ENCODE measurements around the gene FANCI.

Gene FANCI

DNA sequence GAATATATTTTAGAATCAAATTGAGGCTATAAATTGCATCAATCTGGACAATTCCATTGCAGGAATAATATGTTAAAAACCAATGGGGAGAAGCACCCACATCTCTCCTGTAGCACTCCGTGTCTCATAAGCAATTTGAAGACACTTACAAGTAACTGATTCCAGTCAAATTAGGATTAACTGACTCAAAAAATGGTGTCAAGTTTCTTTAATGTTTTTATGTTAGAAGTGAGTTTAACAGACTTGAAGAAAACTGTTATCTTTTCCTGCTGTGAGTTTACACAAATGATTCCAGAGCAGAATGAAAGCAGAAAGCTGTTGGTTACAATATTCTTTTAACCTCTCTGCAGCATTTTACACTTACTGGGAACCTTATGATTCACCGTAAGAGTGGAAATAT, 45.6 kb upstream of the FANCI start:
- no peak overlapping the region for H3K4me3 ChIP-seq (ENCODE audit: low read depth, low read length)
- TF ChIP-seq CTCF (IDR thresholded peaks at IDR 0.05; ENCODE audit: low read depth, low read length, missing control alignments) = no peak
- DNase-seq (ENCODE audit: low read depth) = no peak

DNA sequence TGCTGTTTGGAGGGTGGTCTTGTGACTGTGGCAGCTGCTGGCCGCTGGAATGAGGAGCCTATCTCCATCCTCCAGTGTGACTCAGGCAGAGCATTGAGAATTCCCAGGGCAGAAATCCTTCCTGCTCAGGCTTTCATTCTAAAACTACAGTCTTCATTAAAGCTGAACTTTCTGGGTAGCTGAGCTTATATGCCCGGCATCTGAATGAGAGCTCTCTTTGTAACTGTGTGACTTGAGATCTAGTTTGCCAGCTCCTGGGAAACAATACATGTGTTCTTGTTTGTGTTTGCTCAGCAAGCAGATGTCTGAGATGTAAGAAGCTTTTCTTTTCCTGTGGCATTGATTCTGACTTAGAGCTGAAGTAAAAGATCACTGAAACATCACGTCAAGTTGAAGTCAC, 44.8 kb upstream of the FANCI start:
- H3K4me3 ChIP-seq (ENCODE audit: low read depth, low read length) = no peak overlapping the region
- DNase-seq (ENCODE audit: low read depth) = no peak
- TF ChIP-seq CTCF (IDR thresholded peaks at IDR 0.05; ENCODE audit: low read depth, low read length, missing control alignments) = no peak

- no peak for DNase-seq (ENCODE audit: low read depth)
- TF ChIP-seq CTCF (IDR thresholded peaks at IDR 0.05; ENCODE audit: low read depth, low read length, missing control alignments) = no peak
- no peak overlapping the region for H3K4me3 ChIP-seq (ENCODE audit: low read depth, low read length)
Observed at GRCh38 chr15:89199746-89200145, 44.0 kb upstream of the FANCI start.

DNA sequence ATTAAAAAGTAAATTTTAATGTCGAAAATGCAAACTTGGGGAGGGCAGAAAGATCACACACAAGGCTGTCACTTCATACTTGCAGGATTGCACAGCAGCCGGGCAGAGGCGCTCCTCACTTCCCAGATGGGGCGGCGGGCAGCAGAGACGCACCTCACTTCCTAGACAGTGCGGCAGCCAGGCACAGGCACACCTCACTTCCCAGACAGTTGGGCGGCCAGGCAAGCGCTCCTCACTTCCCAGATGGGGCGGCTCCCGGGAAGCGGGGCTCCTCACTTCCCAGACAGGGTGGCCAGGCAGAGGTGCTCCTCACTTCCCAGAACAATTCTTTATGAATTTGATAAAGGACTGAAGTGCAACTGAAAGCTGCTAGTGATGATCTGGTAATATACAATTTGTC, 43.6 kb upstream of the FANCI start:
- no peak for TF ChIP-seq CTCF (IDR thresholded peaks at IDR 0.05; ENCODE audit: low read depth, low read length, missing control alignments)
- no peak for DNase-seq (ENCODE audit: low read depth)

GRCh38 chr15:89201465-89202005, 42.2 kb upstream of the FANCI start:
- no peak overlapping the region for H3K4me3 ChIP-seq (ENCODE audit: low read depth, low read length)
- TF ChIP-seq CTCF (IDR thresholded peaks at IDR 0.05; ENCODE audit: low read depth, low read length, missing control alignments) = no peak
- DNase-seq (ENCODE audit: low read depth) = no peak

More for the DNA sequence above, 43.6 kb upstream of the FANCI start:
- no peak overlapping the region for H3K4me3 ChIP-seq (ENCODE audit: low read depth, low read length)

DNA sequence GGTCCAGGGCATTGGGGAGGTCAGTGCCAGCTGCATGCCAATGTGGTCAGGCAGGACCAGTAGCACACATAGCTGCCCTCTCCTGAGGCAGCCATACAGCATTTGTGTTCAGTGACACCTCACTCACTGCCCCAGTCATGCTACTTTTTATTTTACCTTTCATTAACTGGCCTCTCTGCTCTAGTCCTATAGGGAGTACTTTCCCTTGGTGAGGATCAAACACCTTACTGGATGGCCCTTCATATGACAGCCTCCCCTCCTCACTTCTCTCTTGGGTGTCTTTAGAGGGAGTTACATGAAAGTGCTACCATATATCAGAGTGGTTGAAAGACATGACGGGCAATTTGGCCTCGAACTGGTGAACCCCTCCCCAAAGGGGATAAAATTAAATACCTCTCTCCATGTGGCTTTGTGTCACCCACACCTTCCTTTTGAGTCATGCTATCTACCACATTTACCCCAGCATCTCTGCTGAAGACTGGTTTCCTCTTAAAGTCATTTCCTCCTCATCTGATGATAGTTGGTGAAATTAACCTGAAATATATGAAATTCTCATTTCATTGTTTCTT, 40.0 kb upstream of the FANCI start:
- TF ChIP-seq CTCF (IDR thresholded peaks at IDR 0.05; ENCODE audit: low read depth, low read length, missing control alignments) = no peak
- H3K4me3 ChIP-seq (ENCODE audit: low read depth, low read length) = no peak overlapping the region
- no peak for DNase-seq (ENCODE audit: low read depth)

DNA sequence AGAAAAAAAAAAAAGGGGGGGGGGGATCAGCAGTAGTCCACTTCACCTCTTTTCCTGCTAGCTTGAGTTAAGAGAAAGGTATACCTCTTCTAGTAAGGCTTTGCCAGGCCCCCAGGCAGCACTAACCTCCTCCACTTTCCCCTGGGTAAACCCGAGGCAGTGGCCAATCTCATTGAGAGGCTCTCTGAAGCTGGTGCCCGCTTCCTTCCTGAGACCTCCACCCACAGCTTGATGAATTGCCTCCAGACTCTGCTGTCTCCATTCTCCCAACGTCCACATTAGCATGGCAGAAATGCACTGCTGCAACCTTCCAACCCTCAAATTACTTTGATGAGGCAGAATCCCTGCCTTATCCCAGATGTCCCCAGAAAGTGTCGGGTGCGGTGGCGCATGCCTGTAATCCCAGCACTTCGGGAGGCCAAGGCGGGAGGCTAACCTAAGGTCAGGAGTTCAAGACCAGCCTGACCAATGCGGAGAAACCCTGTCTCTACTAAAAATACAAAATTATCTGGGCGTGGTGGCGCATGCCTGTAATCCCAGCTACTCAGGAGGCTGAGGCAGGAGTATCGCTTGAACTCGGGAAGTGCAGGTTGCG, 37.7 kb upstream of the FANCI start:
- no peak for DNase-seq (ENCODE audit: low read depth)
- TF ChIP-seq CTCF (IDR thresholded peaks at IDR 0.05; ENCODE audit: low read depth, low read length, missing control alignments) = no peak
- no peak overlapping the region for H3K4me3 ChIP-seq (ENCODE audit: low read depth, low read length)

Measured in GM12864 (cell line).